H1 (cell line): Measurements from ENCODE around the gene YIPF6. TPM values are rescaled to one million over a fixed set of nuclear protein-coding genes. Genes with fewer than 3 reads are reported as not detected.

Experiments used
- ASH2L ChIP-seq: fragments of 200-600, 300-600 bp; sonication (generic); IDR thresholded peaks from one replicate; pipeline ENCODE4 v1.7.1; 2017; ENCODE audit warnings: low read length
- CBX8 ChIP-seq: fragments of 300-800, 300-1000 bp; sonication (generic); IDR thresholded peaks from 2 replicates; pipeline ENCODE4 v1.7.1; 2016; ENCODE audit warnings: low read depth, low read length, borderline replicate concordance
- E2F6 ChIP-seq: IDR thresholded peaks from 2 replicates; pipeline ENCODE4 v1.6.1; 2012; ENCODE audit warnings: inconsistent platforms
- JUND ChIP-seq: IDR thresholded peaks from 2 replicates; pipeline ENCODE4 v1.6.1; 2011; ENCODE audit warnings: mild to moderate bottlenecking, improper control_type of control experiment, low read length
- POLR2A ChIP-seq, 2 experiments: IDR thresholded peaks; 1 replicate in 1 of 2; 2 replicates in 1 of 2; pipeline ENCODE4 v1.6.1; 2011; ENCODE audit warnings: low read depth in 2 of 2, low read length in 2 of 2, mild to moderate bottlenecking in 2 of 2; ENCODE audit errors: control extremely low read depth in 1 of 2
- SIN3A ChIP-seq, 2 experiments: IDR thresholded peaks in 1 of 2; conservative IDR thresholded peaks in 1 of 2; 2 replicates each; pipeline ENCODE4 v1.6.1; 2011 to 2012; ENCODE audit warnings: low read length in 2 of 2, improper control_type of control experiment in 1 of 2, low read depth in 1 of 2, mild to moderate bottlenecking in 1 of 2
- TAF7 ChIP-seq: optimal IDR thresholded peaks from 2 replicates; pipeline ENCODE3; 2011; ENCODE audit warnings: low read depth, mild to moderate bottlenecking, inconsistent platforms, low read length, moderate library complexity, borderline replicate concordance
- polyA plus RNA-seq, 7 experiments: library from polyadenylated mRNA; depleted of rRNA in 3 of 7; stranded (reverse) in 5 of 7; unstranded in 2 of 7; fragments of >200 nt in 5 of 7; fragments of 200-250 nt in 2 of 7; gene quantifications; 1 replicate in 5 of 7; 2 replicates in 1 of 7; 4 replicates in 1 of 7; pipeline versions ENCODE4 v1.2.1 to v1.2.3, GENCODE V29; 2011 to 2013; ENCODE audit warnings: missing spikeins in 2 of 7, mixed read lengths in 2 of 7
- total RNA-seq: library from RNA; stranded (reverse); fragmentation: NEBNext Ultra II Directional; extraction: Animal tissue kit (Norgen Biotek cat#: 25700); gene quantifications from 2 replicates; pipeline ENCODE4 v1.2.1, GENCODE V29; 2021

Gene YIPF6
- total and polyA plus RNA-seq, 2 of the 8 experiments (the other 6 are each of a cell fraction or from before 2014, with no cell fraction given) = 16.9 to 34.1 TPM

GRCh38 chrX:68579810-68580209 is 81.0 kb downstream of the YIPF6 start (continued):
- TF ChIP-seq TAF7 (no peak), E2F6 (no peak), ASH2L (no peak), POLR2A (IDR thresholded peaks at IDR 0.05; ENCODE audit: control extremely low read depth in 1 of 2, low read depth in 2 of 2, low read length in 2 of 2) (no peak), CBX8 (no peak), JUND (no peak), SIN3A (conservative IDR thresholded peaks at IDR 0.05 in 1 of 2, IDR thresholded peaks at IDR 0.05 in 1 of 2; ENCODE audit: low read depth in 1 of 2, low read length in 2 of 2) (no peak)
